Urothelium cell line (cell line): ENCODE results near the gene PIWIL4.
"Not testable (repeated sequence)": the region's sequence is repeated elsewhere in the genome, so short reads cannot be mapped to it uniquely, and the experiment has no call there.

Source experiments
- DNase-seq: peaks from one replicate; pipeline ENCODE4 v3.0.0; 2011; ENCODE audit warnings: low spot score, mixed read lengths
- FAIRE-seq: peaks from 2 replicates; lab custom pipeline; 2011; peaks lifted over from hg19 to GRCh38; lab: Jason Lieb, UNC

PIWIL4 gene

GRCh38 chr11:94583213-94583865 lies 16.2 kb downstream of the PIWIL4 start:
- DNase-seq, result no peak
- FAIRE-seq, result no peak

- DNase-seq (no peak), FAIRE-seq (no peak)
These were observed 16.8 kb downstream of the PIWIL4 start for GRCh38 chr11:94583866-94584500.

GRCh38 chr11:94584978-94585377 lies 17.8 kb downstream of the PIWIL4 start:
- DNase-seq (no peak), FAIRE-seq (no peak)

DNA sequence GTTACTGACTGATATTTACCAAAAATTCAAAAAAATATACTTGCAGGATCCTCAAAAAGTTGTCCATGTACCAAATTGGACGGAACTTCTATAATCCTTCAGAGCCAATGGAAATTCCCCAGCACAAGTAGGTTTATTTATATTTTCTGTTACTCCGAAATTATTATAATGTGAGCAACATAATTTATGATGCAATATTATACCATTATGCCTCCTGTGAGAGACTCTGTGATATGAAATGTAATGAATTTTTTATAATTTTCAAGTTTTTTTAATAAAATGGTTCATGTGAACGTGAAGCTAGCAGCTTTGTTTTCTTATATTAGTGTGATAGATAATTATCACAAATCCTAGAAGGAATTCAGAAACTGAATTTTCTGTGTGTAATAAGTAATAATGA lies 18.2 kb downstream of the PIWIL4 start:
- DNase-seq (no peak), FAIRE-seq (no peak)

GRCh38 chr11:94586546-94586945 lies 19.4 kb downstream of the PIWIL4 start:
- FAIRE-seq, result no peak

GRCh38 chr11:94586978-94587377 lies 19.8 kb downstream of the PIWIL4 start:
- FAIRE-seq (no peak), DNase-seq (no peak)

More at GRCh38 chr11:94586546-94586945, 19.4 kb downstream of the PIWIL4 start:
- DNase-seq, result no peak

DNA sequence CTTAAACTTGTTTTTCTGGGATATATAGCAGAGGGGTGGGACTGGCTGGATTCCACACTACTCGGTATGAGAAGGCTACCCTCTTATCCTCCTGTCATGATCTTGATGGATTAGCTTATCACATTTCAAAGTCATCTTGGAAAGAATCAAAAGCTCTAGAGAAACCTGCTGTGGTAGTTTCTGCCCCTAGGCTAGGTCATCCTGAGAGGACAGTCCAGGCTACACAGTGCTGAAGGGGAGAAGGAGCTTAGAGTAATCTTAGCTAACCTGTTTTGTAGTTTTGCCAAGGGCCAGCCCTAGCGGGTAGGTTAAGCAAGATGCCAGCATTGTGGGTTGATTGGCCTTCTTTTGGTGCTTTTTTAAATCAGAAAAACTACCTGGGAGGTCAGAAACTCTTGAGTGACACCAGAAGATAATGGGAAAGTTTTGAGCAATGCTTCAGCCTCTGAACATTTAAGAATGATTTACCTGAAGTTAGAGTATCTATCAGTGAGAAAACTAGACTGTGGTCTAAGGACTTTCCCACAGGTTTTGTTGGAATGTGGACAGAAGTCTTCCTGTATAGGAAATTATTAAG lies 21.3 kb downstream of the PIWIL4 start:
- DNase-seq (no peak), FAIRE-seq (no peak)

DNA sequence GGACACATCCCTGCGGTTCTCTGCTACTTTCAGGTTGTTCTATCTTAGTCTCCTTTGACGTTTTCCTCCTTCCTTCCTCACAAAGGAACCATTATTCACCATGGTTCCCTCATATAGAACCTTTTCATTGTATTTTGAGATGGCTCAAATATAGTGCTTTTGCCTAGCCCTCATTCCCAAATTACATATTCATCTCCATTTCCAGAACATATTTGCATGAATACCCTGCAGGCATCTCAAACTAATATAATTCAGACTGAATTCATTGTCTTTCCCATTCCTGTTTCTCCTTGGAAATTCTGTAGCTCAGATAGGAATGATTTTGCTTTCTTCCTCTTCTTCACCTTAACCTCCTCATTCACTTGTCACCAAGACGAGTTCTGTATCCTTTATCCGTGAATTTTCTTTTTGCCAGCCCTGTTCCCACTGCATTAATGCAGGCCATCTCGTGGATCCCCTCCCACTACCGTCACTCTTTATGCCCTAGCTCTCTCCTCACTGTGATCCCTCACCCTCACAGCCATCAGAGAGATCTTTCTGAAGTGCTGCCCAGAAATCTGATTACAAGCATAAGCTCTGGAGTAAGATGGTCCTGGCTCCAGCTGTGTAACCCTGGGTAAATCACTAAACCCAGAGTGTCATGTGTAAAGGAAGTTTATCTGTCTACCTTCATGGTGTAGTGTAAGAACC lies 23.3 kb downstream of the PIWIL4 start:
- FAIRE-seq (no peak), DNase-seq (no peak)

DNA sequence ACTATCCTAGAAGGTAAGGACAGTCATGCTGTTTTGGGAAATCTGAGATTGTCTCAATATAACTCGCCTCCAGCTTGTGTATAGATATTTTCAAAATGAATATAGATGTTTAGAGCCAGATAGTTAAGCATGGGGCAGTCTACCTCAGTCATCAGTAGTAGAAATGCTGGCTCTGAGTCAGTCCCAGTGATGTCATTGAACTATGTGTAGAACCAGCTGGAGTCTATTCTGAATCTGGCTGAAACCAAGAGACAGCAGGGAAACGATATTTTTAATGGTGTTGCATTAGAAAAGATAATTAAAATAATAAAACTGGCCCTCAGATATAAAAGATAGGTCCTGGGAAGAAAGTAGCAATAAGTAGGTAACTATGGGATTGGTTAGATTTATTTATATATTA lies 25.9 kb downstream of the PIWIL4 start:
- DNase-seq, result no peak
- FAIRE-seq, result no peak

GRCh38 chr11:94595076-94595475 lies 27.9 kb downstream of the PIWIL4 start:
- DNase-seq (no peak), FAIRE-seq (no peak)

- no peak for FAIRE-seq
- no peak for DNase-seq
These were observed 30.7 kb downstream of the PIWIL4 start for GRCh38 chr11:94597896-94598295.

DNA sequence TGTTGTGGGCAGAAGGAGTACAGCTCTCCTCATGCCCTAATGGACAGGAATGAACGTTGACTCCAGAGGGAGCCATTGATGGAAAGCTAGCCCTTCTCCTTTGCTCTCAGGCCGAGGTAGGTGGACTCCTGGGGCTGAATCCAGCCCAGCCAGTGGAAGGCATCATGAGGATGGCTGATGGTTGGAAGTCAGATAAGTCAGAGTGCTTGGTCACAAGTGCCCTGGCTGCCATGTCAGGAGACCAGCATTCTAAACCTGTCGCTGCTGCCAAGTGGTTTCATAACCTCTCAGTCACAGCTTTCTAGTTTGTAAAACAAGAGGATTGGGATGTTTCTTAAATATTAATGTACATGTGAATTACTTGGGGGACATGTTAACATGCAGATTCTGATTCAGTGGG lies 32.3 kb downstream of the PIWIL4 start:
- DNase-seq (no peak), FAIRE-seq (no peak)

- FAIRE-seq (peak; percentile 71), DNase-seq (peak; percentile 84)
These were observed 35.5 kb downstream of the PIWIL4 start for GRCh38 chr11:94602430-94603372.

GRCh38 chr11:94603587-94603986 lies 36.4 kb downstream of the PIWIL4 start:
- FAIRE-seq (no peak), DNase-seq (no peak)

DNA sequence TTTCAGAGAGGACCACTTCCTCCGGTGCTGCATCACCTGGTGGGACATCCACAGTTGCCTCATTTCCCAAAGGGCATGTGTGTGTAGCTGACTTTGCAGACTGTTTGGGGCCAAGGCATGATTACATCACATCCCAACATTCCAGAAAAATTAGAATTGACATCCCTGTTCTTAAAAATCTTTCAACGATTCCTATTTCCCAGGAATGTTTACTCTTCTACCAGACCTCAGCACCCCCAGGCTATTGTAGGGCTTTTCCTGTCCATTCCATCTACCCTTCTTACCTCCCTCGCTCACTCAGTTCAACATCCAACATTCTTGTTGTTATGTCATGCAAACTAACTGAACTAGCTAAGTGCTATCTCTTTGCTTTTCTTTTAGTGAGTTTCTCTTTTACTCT lies 37.3 kb downstream of the PIWIL4 start:
- FAIRE-seq, result no peak
- DNase-seq, result no peak

- DNase-seq (no peak), FAIRE-seq (no peak)
These were observed 46.0 kb downstream of the PIWIL4 start for GRCh38 chr11:94613120-94613519.

DNA sequence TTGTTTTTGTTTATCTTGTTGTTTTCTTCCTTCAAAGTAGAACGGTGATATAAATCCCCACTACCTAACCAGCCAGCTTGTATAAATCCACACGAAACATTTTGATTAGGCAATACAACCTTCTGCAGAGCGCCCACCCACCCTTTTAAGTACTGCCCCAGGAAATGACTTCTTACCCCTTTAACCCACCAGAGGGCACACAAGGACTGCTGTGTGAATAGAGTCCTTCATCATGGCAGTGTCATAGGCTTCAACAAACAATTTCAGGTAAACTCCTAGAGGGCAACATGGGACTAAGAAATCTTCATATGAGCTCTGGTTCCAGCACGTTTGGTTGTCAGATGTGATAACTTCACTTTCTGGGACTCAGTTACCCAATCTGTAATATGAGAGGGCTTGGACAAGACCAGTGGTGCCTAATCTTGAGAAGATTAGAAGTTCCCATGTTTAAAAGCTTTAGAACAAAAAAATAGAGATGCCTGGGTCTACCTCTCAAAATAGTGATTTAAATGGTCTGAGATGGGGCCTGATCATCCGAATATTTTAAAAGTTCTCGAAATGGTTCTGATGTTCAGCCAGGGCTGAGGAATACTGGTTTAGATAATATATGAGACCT lies 56.1 kb downstream of the PIWIL4 start:
- FAIRE-seq, result no peak

GRCh38 chr11:94625422-94625821 lies 58.3 kb downstream of the PIWIL4 start:
- not testable (repeated sequence) for DNase-seq, FAIRE-seq

More for the DNA sequence above, 56.1 kb downstream of the PIWIL4 start:
- DNase-seq, result peak; percentile 76

DNA sequence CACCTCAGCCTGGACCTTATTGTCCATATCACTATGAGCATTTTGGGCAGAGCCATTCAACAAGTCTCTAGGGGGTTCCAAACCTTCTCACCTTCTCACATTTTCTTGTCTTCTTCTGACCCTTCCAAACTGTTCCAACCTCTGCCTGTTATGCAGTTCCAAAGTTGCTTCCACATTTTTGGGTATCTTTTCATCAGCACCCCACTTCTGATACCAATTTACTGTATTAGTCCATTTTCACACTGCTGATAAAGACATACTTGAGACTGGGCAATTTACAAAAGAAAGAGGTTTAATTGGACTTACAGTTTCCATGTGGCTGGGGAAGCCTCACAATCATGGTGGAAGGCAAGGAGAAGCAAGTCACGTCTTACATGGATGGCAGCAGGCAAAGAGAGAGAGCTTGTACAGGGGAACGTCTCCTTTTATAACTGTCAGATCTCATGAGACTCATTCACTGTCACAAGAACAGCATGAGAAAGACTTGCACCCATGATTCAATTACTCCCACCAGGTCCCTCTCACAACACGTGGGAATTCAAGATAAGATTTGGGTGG lies 59.9 kb downstream of the PIWIL4 start:
- DNase-seq, FAIRE-seq: not testable (repeated sequence)

- FAIRE-seq, result no peak
- no peak for DNase-seq
These were observed 62.6 kb downstream of the PIWIL4 start for GRCh38 chr11:94629741-94630140.
